COLO829 (cell line): Measurements from ENCODE around the gene ZC3H14.
"Not testable (repeated sequence)": the region's sequence is repeated elsewhere in the genome, so short reads cannot be mapped to it uniquely, and the experiment has no call there.

ENCODE experiments used
- DNase-seq: peaks from one replicate; pipeline ENCODE4 v3.0.0; 2012; ENCODE audit warnings: low spot score

ZC3H14 gene

GRCh38 chr14:88562831-88563686 lies at the start of gene ZC3H14:
TSS of gene ZC3H14 (plus strand) at chr14:88563037. CDS start at chr14:88563134, 97 bp downstream.
- peak; percentile 85 for DNase-seq

- DNase-seq, result no peak
Observed at GRCh38 chr14:88515499-88516221, 47.2 kb upstream of the ZC3H14 start.

- DNase-seq, result no peak
Observed at GRCh38 chr14:88516861-88517357, 45.9 kb upstream of the ZC3H14 start.

GRCh38 chr14:88518592-88519512 lies 44.0 kb upstream of the ZC3H14 start:
- no peak for DNase-seq

- no peak for DNase-seq
Observed at GRCh38 chr14:88519907-88520306, 42.9 kb upstream of the ZC3H14 start.

GRCh38 chr14:88521818-88522217 lies 41.0 kb upstream of the ZC3H14 start:
- DNase-seq, result no peak

GRCh38 chr14:88522393-88522792 lies 40.4 kb upstream of the ZC3H14 start:
- no peak for DNase-seq

- not testable (repeated sequence) for DNase-seq
Observed at GRCh38 chr14:88529889-88530288, 32.9 kb upstream of the ZC3H14 start.

- no peak for DNase-seq
Observed at GRCh38 chr14:88533064-88533602, 29.7 kb upstream of the ZC3H14 start.

GRCh38 chr14:88535149-88535548 lies 27.7 kb upstream of the ZC3H14 start:
- no peak for DNase-seq

GRCh38 chr14:88535813-88536212 lies 27.0 kb upstream of the ZC3H14 start:
- no peak for DNase-seq

GRCh38 chr14:88541324-88541723 lies 21.5 kb upstream of the ZC3H14 start:
- no peak for DNase-seq

GRCh38 chr14:88542857-88543795 lies 19.7 kb upstream of the ZC3H14 start:
- no peak for DNase-seq

GRCh38 chr14:88545256-88545655 lies 17.6 kb upstream of the ZC3H14 start:
- DNase-seq, result no peak

GRCh38 chr14:88546621-88547385 lies 16.0 kb upstream of the ZC3H14 start:
- no peak for DNase-seq

- no peak for DNase-seq
Observed at GRCh38 chr14:88547386-88547780, 15.5 kb upstream of the ZC3H14 start.

GRCh38 chr14:88550078-88550477 lies 12.8 kb upstream of the ZC3H14 start:
- DNase-seq, result no peak

GRCh38 chr14:88551094-88551870 lies 11.6 kb upstream of the ZC3H14 start:
- DNase-seq, result peak; percentile 80

- DNase-seq, result no peak
Observed at GRCh38 chr14:88551980-88552431, 10.8 kb upstream of the ZC3H14 start.
